ENCODE measurements around the gene SLC23A1.

SLC23A1 gene

DNA sequence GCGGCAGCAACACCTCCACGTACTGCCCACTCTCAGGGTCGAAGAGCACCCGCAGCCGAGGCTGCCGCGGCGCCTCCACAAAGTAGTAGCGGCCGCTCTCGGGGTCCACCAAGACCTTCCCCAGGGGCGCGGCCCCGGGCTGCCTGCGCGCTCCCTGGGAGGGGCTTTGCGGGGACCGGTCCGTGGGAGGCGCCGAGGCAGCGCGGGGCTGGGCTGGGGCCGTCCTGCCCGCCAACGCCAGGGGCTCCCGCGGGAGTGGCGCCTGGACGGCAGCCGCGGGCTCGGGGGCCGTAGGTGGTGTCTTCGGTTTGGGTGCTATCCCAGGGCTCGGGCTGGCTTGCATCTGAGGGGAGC, 9.2 kb upstream of the SLC23A1 start:
- Histone ChIP-seq H3K36me3 (replicated peaks in 1 of 2; ENCODE audit: control insufficient read depth in 2 of 2, insufficient read depth in 2 of 2, low read length in 2 of 2) (no peaks in the 10 kb centered on the region), H2BK5ac (ENCODE audit: low read length) (no peak overlapping the region), H3K23ac (ENCODE audit: low read depth, low read length, poor library complexity) (peak overlapping the region; percentile 98), H3K79me1 (ENCODE audit: low read depth, low read length) (peaks cover 2% of the 10 kb centered on the region), H3K27ac (replicated peaks; ENCODE audit: low read length) (no peak overlapping the region), H4K8ac (ENCODE audit: low read depth, low read length) (no peak overlapping the region), H3K4me3 (ENCODE audit: low read length in 2 of 2) (peak overlapping the region in 1 of 2 donors; percentile 72), H3K4me1 (ENCODE audit: control insufficient read depth in 2 of 2, insufficient read depth in 1 of 2, low read depth in 1 of 2, low read length in 2 of 2) (peaks cover 2 to 9% of the 10 kb centered on the region in 2 donors), H4K91ac (ENCODE audit: low read depth, low read length, poor library complexity) (no peak overlapping the region), H2AFZ (ENCODE audit: low read length) (peak overlapping the region; percentile 87), H3K4me2 (ENCODE audit: insufficient read depth, low read length, poor library complexity, severe bottlenecking) (peak overlapping the region; percentile 66), H3K14ac (ENCODE audit: low read length) (no peak overlapping the region), H3K9me3 (replicated peaks in 1 of 2; ENCODE audit: control insufficient read depth in 2 of 2, insufficient read depth in 1 of 2, low read depth in 1 of 2, low read length in 2 of 2) (peaks cover 0 to 17% of the 10 kb centered on the region in 2 donors), H3K27me3 (ENCODE audit: control insufficient read depth in 3 of 3, insufficient read depth in 3 of 3, low read depth in 1 of 3, low read length in 3 of 3) (peaks cover 25 to 52% (median 46%) of the 10 kb centered on the region in 3 experiments), H2AK5ac (ENCODE audit: low read depth, low read length) (peak overlapping the region; percentile 89), H3K18ac (ENCODE audit: low read length) (peak overlapping the region; percentile 87), H3K4ac (ENCODE audit: low read length) (no peak overlapping the region), H2BK15ac (ENCODE audit: low read length) (peak overlapping the region; percentile 58), H3K9ac (ENCODE audit: low read depth, low read length, poor library complexity) (peak overlapping the region; percentile 60), H2BK120ac (ENCODE audit: low read depth, low read length) (peak overlapping the region; percentile 91), H2BK12ac (ENCODE audit: low read length) (peak overlapping the region; percentile 22)
- no CpG with 5 or more reads among the region's 36 CpGs for WGBS, 2 donors (ENCODE audit: extremely low coverage in 2 of 2, insufficient read length in 2 of 2, insufficient replicate concordance in 1 of 2)
- no peak for DNase-seq (ENCODE audit: low spot score)

DNA sequence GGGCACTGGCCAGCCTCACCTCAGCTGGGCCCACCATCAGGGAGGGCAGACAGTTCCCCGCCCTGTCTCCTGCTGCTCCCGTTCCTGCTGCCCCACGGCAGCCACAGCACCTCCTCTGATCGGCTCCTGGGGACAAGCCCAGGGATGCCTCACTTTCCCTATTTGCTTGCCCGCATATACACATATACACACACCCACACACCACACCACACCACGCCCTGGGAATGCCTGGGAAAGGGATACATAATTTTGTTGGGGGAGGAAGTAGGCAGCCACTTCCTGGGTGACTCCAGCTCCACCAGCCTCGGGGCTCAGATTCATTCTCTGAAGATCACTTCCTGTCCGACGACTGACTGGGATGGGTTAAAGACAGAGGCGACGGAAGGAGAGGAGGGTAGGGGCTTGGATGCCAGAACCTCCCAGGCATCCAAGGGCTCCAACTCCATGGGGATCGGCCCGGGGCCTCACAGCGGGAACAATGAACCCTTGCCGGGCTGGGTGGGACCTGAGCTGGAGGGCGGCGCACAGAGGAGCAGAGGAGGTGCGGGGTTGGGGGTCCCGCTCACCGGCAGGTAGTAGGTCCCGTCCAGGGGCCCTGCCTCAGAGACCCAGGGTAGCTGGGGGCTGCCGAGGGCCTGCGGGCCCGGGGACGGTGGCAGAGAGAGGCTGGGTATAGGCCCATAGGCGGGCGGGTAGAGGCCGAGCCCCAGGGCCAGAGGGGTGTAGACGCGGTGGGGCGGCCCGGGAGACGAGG, 8.7 kb upstream of the SLC23A1 start:
- Histone ChIP-seq H3K36me3 (replicated peaks in 1 of 2; ENCODE audit: control insufficient read depth in 2 of 2, insufficient read depth in 2 of 2, low read length in 2 of 2) (no peaks in the 10 kb centered on the region), H3K27me3 (ENCODE audit: control insufficient read depth in 3 of 3, insufficient read depth in 3 of 3, low read depth in 1 of 3, low read length in 3 of 3) (peaks cover 25 to 53% (median 46%) of the 10 kb centered on the region in 3 experiments), H4K91ac (ENCODE audit: low read depth, low read length, poor library complexity) (no peak overlapping the region), H2BK12ac (ENCODE audit: low read length) (peak overlapping the region; percentile 19), H4K8ac (ENCODE audit: low read depth, low read length) (no peak overlapping the region), H3K4ac (ENCODE audit: low read length) (peak overlapping the region; percentile 90), H2AFZ (ENCODE audit: low read length) (no peak overlapping the region), H3K14ac (ENCODE audit: low read length) (no peak overlapping the region), H2BK120ac (ENCODE audit: low read depth, low read length) (peak overlapping the region; percentile 91), H3K27ac (replicated peaks; ENCODE audit: low read length) (no peak overlapping the region), H3K23ac (ENCODE audit: low read depth, low read length, poor library complexity) (peak overlapping the region; percentile 97), H2BK15ac (ENCODE audit: low read length) (peak overlapping the region; percentile 58), H3K4me3 (ENCODE audit: low read length in 2 of 2) (no peak overlapping the region), H2AK5ac (ENCODE audit: low read depth, low read length) (peak overlapping the region; percentile 89), H3K79me1 (ENCODE audit: low read depth, low read length) (peaks cover 2% of the 10 kb centered on the region), H3K4me1 (ENCODE audit: control insufficient read depth in 2 of 2, insufficient read depth in 1 of 2, low read depth in 1 of 2, low read length in 2 of 2) (peaks cover 2 to 9% of the 10 kb centered on the region in 2 donors), H3K9me3 (replicated peaks in 1 of 2; ENCODE audit: control insufficient read depth in 2 of 2, insufficient read depth in 1 of 2, low read depth in 1 of 2, low read length in 2 of 2) (peaks cover 0 to 17% of the 10 kb centered on the region in 2 donors), H3K4me2 (ENCODE audit: insufficient read depth, low read length, poor library complexity, severe bottlenecking) (peak overlapping the region; percentile 66), H2BK5ac (ENCODE audit: low read length) (no peak overlapping the region), H3K9ac (ENCODE audit: low read depth, low read length, poor library complexity) (peak overlapping the region; percentile 60), H3K18ac (ENCODE audit: low read length) (peak overlapping the region; percentile 87)
- DNase-seq (ENCODE audit: low spot score): no peak
- no CpG with 5 or more reads among the region's 33 CpGs for WGBS, 2 donors (ENCODE audit: extremely low coverage in 2 of 2, insufficient read length in 2 of 2, insufficient replicate concordance in 1 of 2)

DNA sequence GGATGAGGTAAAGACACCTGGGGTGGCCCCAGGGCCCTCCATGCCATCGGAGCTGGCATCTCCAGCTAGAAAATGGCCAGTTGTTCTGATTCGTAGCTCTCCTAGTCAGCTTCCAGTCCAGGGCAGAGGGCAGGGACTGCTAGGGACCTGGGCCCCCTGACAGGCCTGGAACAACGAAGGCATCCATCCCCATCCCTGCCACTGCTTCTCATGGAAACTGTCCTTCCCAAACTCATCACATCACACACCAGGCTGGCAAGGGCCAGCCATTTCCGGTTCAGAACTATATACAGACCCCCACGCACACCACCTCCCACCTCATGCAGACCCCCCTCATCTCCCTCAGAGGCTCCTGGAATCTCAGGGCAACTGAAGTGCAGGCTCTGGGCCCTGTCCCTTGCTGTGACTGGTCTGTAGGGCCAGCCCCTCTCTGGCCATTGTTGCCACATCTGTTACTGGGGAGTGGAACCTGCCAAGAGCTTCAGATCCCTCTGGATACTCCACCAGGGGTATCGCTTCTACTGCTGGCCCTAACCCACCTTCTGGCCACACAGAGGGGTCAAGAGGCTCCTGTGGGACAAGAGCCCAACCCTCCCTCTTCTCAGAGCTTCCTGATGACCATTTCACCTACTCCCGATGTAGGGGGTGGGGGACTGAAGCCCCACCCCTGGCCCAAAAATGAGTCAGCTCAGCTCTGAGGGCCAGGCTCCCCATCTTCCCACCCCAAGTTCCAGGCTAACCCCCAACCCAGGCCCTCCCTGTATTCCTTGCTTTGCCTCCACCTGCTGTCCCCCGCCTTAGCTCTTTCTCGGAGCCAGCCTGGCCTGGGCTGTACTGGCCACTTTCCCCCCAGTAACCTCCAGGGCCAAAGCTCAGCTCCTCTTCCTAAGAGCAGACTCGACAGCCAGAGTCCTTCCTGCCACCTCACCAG, 7.8 kb upstream of the SLC23A1 start:
- H3K23ac ChIP-seq (ENCODE audit: low read depth, low read length, poor library complexity): peak overlapping the region; percentile 97
- H2BK12ac ChIP-seq (ENCODE audit: low read length): peak overlapping the region; percentile 19
- H2AK5ac ChIP-seq (ENCODE audit: low read depth, low read length): peak overlapping the region; percentile 89
- no peak overlapping the region for H4K8ac ChIP-seq (ENCODE audit: low read depth, low read length)
- no peak overlapping the region for H2BK5ac ChIP-seq (ENCODE audit: low read length)
- peaks cover 0 to 17% of the 10 kb centered on the region in 2 donors for H3K9me3 ChIP-seq (replicated peaks in 1 of 2; ENCODE audit: control insufficient read depth in 2 of 2, insufficient read depth in 1 of 2, low read depth in 1 of 2, low read length in 2 of 2)
- peaks cover 2% of the 10 kb centered on the region for H3K79me1 ChIP-seq (ENCODE audit: low read depth, low read length)
- no peak overlapping the region for H3K4me3 ChIP-seq (ENCODE audit: low read length in 2 of 2)
- DNase-seq (ENCODE audit: low spot score): no peak
- H3K36me3 ChIP-seq (replicated peaks in 1 of 2; ENCODE audit: control insufficient read depth in 2 of 2, insufficient read depth in 2 of 2, low read length in 2 of 2): no peaks in the 10 kb centered on the region
- H3K27me3 ChIP-seq (ENCODE audit: control insufficient read depth in 3 of 3, insufficient read depth in 3 of 3, low read depth in 1 of 3, low read length in 3 of 3): peaks cover 25 to 62% (median 46%) of the 10 kb centered on the region in 3 experiments
- H3K4me1 ChIP-seq (ENCODE audit: control insufficient read depth in 2 of 2, insufficient read depth in 1 of 2, low read depth in 1 of 2, low read length in 2 of 2): peaks cover 2 to 9% of the 10 kb centered on the region in 2 donors
- H3K14ac ChIP-seq (ENCODE audit: low read length): no peak overlapping the region
- H4K91ac ChIP-seq (ENCODE audit: low read depth, low read length, poor library complexity): no peak overlapping the region
- H2AFZ ChIP-seq (ENCODE audit: low read length): peak overlapping the region; percentile 69
- H3K9ac ChIP-seq (ENCODE audit: low read depth, low read length, poor library complexity): no peak overlapping the region
- peak overlapping the region; percentile 55 for H3K18ac ChIP-seq (ENCODE audit: low read length)
- WGBS, 2 donors (ENCODE audit: extremely low coverage in 2 of 2, insufficient read length in 2 of 2, insufficient replicate concordance in 1 of 2): no CpG with 5 or more reads among the region's 10 CpGs
- peak overlapping the region; percentile 60 for H2BK15ac ChIP-seq (ENCODE audit: low read length)
- no peak overlapping the region for H3K4me2 ChIP-seq (ENCODE audit: insufficient read depth, low read length, poor library complexity, severe bottlenecking)
- H3K4ac ChIP-seq (ENCODE audit: low read length): peak overlapping the region; percentile 90
- H3K27ac ChIP-seq (replicated peaks; ENCODE audit: low read length): no peak overlapping the region
- H2BK120ac ChIP-seq (ENCODE audit: low read depth, low read length): no peak overlapping the region
